ENCODE results near the gene MTMR11. TPM values are rescaled to one million over a fixed set of nuclear protein-coding genes. Genes with fewer than 3 reads are reported as not detected.
A peak's percentile ranks its signal among the peaks of the same experiment; 100 is the strongest.

MTMR11 gene
- total RNA-seq, 1 experiment from 2014 or later, result 32.3 TPM

- no peaks in the 10 kb centered on the region for H3K9me3 Mint-ChIP-seq (ENCODE audit: low read depth, unreplicated experiment)
- peak within 1 kb of the TSS; percentile 77 for H3K27ac Mint-ChIP-seq (ENCODE audit: unreplicated experiment)
- peak; percentile 95 for DNase-seq
- TF ChIP-seq CTCF (IDR thresholded peaks at IDR 0.05; ENCODE audit: unreplicated experiment), result no peak
- H3K4me3 Mint-ChIP-seq (ENCODE audit: low read depth, unreplicated experiment), result peak within 1 kb of the TSS; percentile 77
- H3K27me3 Mint-ChIP-seq (ENCODE audit: unreplicated experiment), result no peaks in the 10 kb centered on the region
- H3K36me3 Mint-ChIP-seq (ENCODE audit: insufficient read depth, unreplicated experiment), result peaks cover 22% of the 10 kb centered on the region
- H3K4me1 Mint-ChIP-seq (ENCODE audit: low read depth, unreplicated experiment), result peaks cover 19% of the 10 kb centered on the region
- no TSS peak for BruUV-seq (replicated peaks)
- CTCF ChIA-PET, result interaction anchor here (0.9 kb wide), 1 partner anchor 11 kb away, joined by 3 read pairs; a partner anchor contains a TSS
- intact Hi-C loops (cut with micrococcal nuclease; ENCODE audit: unreplicated experiment), result loop anchor here (10.0 kb wide), 1 partner anchor 285 kb away; no protein-coding TSS in a partner anchor
Observed at GRCh38 chr1:149899460-149900284, 37.0 kb downstream of the MTMR11 start, which contains the start of gene BOLA1. TSS of gene BOLA1 (plus strand) at chr1:149899568. CDS start at chr1:149900060, 492 bp downstream.

- Mint-ChIP-seq H3K27me3 (ENCODE audit: unreplicated experiment) (no peaks in the 10 kb centered on the region), H3K9me3 (ENCODE audit: low read depth, unreplicated experiment) (no peaks in the 10 kb centered on the region), H3K27ac (ENCODE audit: unreplicated experiment) (no peak overlapping the region), H3K36me3 (ENCODE audit: insufficient read depth, unreplicated experiment) (peaks cover 18% of the 10 kb centered on the region), H3K4me3 (ENCODE audit: low read depth, unreplicated experiment) (no peak overlapping the region), H3K4me1 (ENCODE audit: low read depth, unreplicated experiment) (peaks cover 19% of the 10 kb centered on the region)
- intact Hi-C loops (cut with micrococcal nuclease; ENCODE audit: unreplicated experiment), result loop anchor here (10.0 kb wide), 1 partner anchor 288 kb away; no protein-coding TSS in a partner anchor
- CTCF ChIA-PET, result no interaction called here
- BruUV-seq (replicated peaks), result no TSS peak
- TF ChIP-seq CTCF (IDR thresholded peaks at IDR 0.05; ENCODE audit: unreplicated experiment), result no peak
- no peak for DNase-seq
Observed at GRCh38 chr1:149896575-149896974, 40.1 kb downstream of the MTMR11 start.

- CTCF ChIA-PET, result interaction anchor here (0.6 to 1.3 kb wide), 4 partner anchors 11 to 449 kb away, joined by 3 to 22 read pairs (median 3); partner anchors contain the start of gene BOLA1
- BruUV-seq (replicated peaks), result no TSS peak
- TF ChIP-seq CTCF (IDR thresholded peaks at IDR 0.05; ENCODE audit: unreplicated experiment), result no peak
- Mint-ChIP-seq H3K9me3 (ENCODE audit: low read depth, unreplicated experiment) (no peaks in the 10 kb centered on the region), H3K4me1 (ENCODE audit: low read depth, unreplicated experiment) (no peaks in the 10 kb centered on the region), H3K27ac (ENCODE audit: unreplicated experiment) (no peak overlapping the region), H3K27me3 (ENCODE audit: unreplicated experiment) (no peaks in the 10 kb centered on the region), H3K36me3 (ENCODE audit: insufficient read depth, unreplicated experiment) (no peaks in the 10 kb centered on the region), H3K4me3 (ENCODE audit: low read depth, unreplicated experiment) (no peak overlapping the region)
- DNase-seq, result peak; percentile 14
- intact Hi-C loops (cut with micrococcal nuclease; ENCODE audit: unreplicated experiment), result loop anchor here (2.0 kb wide), 1 partner anchor 48 kb away; the partner anchor contains the start of gene MTMR11
Observed at GRCh38 chr1:149888999-149889289, 47.7 kb downstream of the MTMR11 start.

GRCh38 chr1:149888247-149888998 is 48.3 kb downstream of the MTMR11 start:
- TF ChIP-seq CTCF (IDR thresholded peaks at IDR 0.05; ENCODE audit: unreplicated experiment), result peak; percentile 75
- DNase-seq, result peak; percentile 86
- intact Hi-C loops (cut with micrococcal nuclease; ENCODE audit: unreplicated experiment), result loop anchor here (2.0 kb wide), 1 partner anchor 48 kb away; the partner anchor contains the start of gene MTMR11
- BruUV-seq (replicated peaks), result TSS peak; percentile 11
- no peaks in the 10 kb centered on the region for H3K4me1 Mint-ChIP-seq (ENCODE audit: low read depth, unreplicated experiment)
- CTCF ChIA-PET, result interaction anchor here (0.6 to 1.4 kb wide), 5 partner anchors 11 to 450 kb away, joined by 3 to 22 read pairs (median 3); partner anchors contain the start of gene BOLA1
- H3K27ac Mint-ChIP-seq (ENCODE audit: unreplicated experiment), result no peak overlapping the region
- H3K9me3 Mint-ChIP-seq (ENCODE audit: low read depth, unreplicated experiment), result no peaks in the 10 kb centered on the region
- H3K27me3 Mint-ChIP-seq (ENCODE audit: unreplicated experiment), result no peaks in the 10 kb centered on the region
- no peak overlapping the region for H3K4me3 Mint-ChIP-seq (ENCODE audit: low read depth, unreplicated experiment)
- H3K36me3 Mint-ChIP-seq (ENCODE audit: insufficient read depth, unreplicated experiment), result no peaks in the 10 kb centered on the region
